ENCODE results near the gene ELAVL4.
A peak's percentile ranks its signal among the peaks of the same experiment; 100 is the strongest.

Gene ELAVL4

GRCh38 chr1:50103615-50104081 is 5.1 kb upstream of the ELAVL4 start:
- no peak overlapping the region for H3K4me3 ChIP-seq (ENCODE audit: control insufficient read depth, low read depth, low read length)
- TF ChIP-seq, protein P1, sequence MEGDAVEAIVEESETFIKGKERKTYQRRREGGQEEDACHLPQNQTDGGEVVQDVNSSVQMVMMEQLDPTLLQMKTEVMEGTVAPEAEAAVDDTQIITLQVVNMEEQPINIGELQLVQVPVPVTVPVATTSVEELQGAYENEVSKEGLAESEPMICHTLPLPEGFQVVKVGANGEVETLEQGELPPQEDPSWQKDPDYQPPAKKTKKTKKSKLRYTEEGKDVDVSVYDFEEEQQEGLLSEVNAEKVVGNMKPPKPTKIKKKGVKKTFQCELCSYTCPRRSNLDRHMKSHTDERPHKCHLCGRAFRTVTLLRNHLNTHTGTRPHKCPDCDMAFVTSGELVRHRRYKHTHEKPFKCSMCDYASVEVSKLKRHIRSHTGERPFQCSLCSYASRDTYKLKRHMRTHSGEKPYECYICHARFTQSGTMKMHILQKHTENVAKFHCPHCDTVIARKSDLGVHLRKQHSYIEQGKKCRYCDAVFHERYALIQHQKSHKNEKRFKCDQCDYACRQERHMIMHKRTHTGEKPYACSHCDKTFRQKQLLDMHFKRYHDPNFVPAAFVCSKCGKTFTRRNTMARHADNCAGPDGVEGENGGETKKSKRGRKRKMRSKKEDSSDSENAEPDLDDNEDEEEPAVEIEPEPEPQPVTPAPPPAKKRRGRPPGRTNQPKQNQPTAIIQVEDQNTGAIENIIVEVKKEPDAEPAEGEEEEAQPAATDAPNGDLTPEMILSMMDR (conservative IDR thresholded peaks at IDR 0.05; ENCODE audit: control insufficient read depth, insufficient read depth, low read depth, low read length), result no peak
- no peak for DNase-seq (ENCODE audit: low read depth)

DNA sequence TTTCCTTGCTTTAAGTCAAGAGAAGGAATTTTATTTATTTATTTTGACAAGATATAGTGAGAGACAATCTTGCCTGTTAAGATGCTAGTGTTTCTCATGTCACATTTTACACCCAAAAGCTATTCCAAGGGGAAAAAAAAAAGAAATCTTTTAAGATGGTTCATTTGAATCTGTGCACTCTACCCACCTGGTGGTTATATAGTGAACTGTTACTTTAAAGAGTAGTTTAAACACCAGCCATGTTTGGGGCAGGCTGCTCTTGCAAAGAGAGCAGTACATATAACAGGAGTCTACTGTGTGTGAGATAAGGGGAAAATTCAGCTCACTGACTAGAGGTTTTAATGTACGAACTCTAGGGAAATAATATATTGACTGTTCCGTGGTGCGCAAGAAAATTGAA is 3.3 kb upstream of the ELAVL4 start:
- TF ChIP-seq, protein P1 (conservative IDR thresholded peaks at IDR 0.05; ENCODE audit: control insufficient read depth, insufficient read depth, low read depth, low read length), result peak; percentile 11
- no peak for DNase-seq (ENCODE audit: low read depth)
- H3K4me3 ChIP-seq (ENCODE audit: control insufficient read depth, low read depth, low read length), result no peak overlapping the region

DNA sequence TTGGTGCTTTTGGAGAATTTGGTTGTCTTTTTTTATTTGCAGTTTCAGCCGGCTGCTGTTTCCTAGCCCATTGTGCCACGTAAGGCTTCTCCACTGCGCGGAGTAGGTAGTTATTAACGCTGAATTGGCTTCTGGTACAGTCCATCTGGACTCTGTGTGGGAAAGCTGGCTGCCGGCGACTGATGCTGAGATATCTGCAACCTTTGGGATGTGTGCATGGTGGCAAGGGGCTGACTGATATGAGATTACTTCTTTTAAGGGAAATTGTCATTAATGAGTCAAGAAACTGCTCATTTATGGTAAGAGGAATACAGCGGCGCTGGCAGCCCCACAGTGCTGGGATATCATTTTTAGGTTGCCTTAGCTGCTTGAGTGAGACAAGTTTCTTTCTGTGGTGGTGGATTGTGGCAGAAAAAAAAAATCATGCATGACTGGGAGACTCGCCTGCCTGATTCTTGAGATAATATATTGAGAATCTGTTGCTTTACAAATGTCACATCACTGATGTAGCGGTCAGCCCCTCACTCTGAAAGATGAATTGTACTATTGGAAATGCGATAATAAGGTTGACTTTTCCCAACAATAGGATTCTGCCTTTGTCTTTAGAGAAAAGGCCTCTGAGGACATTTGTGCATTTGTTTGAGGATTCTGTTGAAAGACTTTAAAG is 2.5 kb upstream of the ELAVL4 start:
- TF ChIP-seq, protein P1 (conservative IDR thresholded peaks at IDR 0.05; ENCODE audit: control insufficient read depth, insufficient read depth, low read depth, low read length), result no peak
- H3K4me3 ChIP-seq (ENCODE audit: control insufficient read depth, low read depth, low read length), result no peak overlapping the region
- no peak for DNase-seq (ENCODE audit: low read depth)

DNA sequence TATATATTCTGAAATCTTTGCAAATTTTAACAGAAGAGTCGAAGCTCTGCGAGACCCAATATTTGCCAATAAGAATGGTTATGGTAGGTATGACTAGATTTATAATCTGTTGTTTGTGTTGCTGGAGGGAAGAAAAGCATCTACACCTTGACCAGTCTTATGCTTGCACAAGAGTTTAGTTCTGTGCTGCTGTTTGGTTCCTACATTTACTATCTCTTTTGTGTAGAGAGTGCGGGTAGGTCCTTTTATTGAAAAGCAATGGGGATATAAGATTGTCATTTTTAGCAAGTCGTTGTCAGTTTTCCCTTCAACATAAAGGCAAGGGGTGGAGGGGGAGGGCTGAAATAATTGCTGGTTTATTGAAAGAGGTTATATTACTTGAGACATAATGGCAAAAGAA is 396 bp downstream of the ELAVL4 start:
- TF ChIP-seq, protein P1 (conservative IDR thresholded peaks at IDR 0.05; ENCODE audit: control insufficient read depth, insufficient read depth, low read depth, low read length), result no peak
- DNase-seq (ENCODE audit: low read depth), result no peak
- no peak overlapping the region for H3K4me3 ChIP-seq (ENCODE audit: control insufficient read depth, low read depth, low read length)

DNA sequence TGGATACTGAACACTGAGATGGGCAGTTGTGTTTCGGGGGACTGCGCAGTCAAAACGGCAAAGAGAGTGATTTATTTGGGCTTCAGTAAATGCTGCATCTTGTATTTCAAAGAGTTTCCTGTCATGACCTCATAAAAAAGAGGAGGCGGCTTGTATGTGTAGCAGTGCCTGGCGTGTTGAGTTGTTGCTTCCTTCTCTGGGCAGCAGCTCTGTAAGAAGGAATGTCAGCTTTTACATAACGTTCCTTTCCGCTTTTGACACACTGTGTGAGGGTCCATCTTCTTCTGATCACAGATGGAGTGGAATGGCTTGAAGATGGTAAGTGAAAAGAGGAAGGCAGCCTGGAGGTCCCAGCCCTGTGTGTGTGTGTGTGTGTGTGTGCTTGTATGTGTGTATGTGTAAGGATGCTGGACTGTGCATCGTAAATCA is 941 bp downstream of the ELAVL4 start:
- no peak overlapping the region for H3K4me3 ChIP-seq (ENCODE audit: control insufficient read depth, low read depth, low read length)
- DNase-seq (ENCODE audit: low read depth), result peak; percentile 4
- TF ChIP-seq, protein P1 (conservative IDR thresholded peaks at IDR 0.05; ENCODE audit: control insufficient read depth, insufficient read depth, low read depth, low read length), result no peak

GRCh38 chr1:50110151-50110550 is 1.4 kb downstream of the ELAVL4 start:
- TF ChIP-seq, protein P1 (conservative IDR thresholded peaks at IDR 0.05; ENCODE audit: control insufficient read depth, insufficient read depth, low read depth, low read length), result no peak
- H3K4me3 ChIP-seq (ENCODE audit: control insufficient read depth, low read depth, low read length), result no peak overlapping the region
- no peak for DNase-seq (ENCODE audit: low read depth)
